Vagina (tissue), 2 donors: ENCODE measurements around the gene FASTK. TPM values are rescaled to one million over a fixed set of nuclear protein-coding genes. Genes with fewer than 3 reads are reported as not detected.

Experiments
- DNase-seq, 2 donors: peaks; one replicate each; pipeline ENCODE4 v3.0.0-alpha.2; 2017; ENCODE audit errors: extremely low spot score in 2 of 2
- H3K27ac ChIP-seq: fragments of 200-600 bp; sonication (generic); one replicate; pipeline ENCODE4 v1.5.1; 2019
- H3K27me3 ChIP-seq: fragments of 200-600 bp; sonication (generic); one replicate; pipeline ENCODE4 v1.5.1; 2019
- H3K36me3 ChIP-seq, 2 donors: fragments of 200-600 bp; sonication (generic); one replicate each; pipeline ENCODE4 v1.5.1; 2017 to 2019
- H3K4me1 ChIP-seq: fragments of 200-600 bp; sonication (generic); one replicate; pipeline ENCODE4 v1.5.1; 2019
- H3K4me3 ChIP-seq, 2 donors: fragments of 200-600 bp; sonication (generic); 1 replicate in 1 of 2; 2 replicates in 1 of 2; pipeline ENCODE4 v1.5.1; 2016 to 2019
- H3K9me3 ChIP-seq: fragments of 200-600 bp; sonication (generic); one replicate; pipeline ENCODE4 v1.5.1; 2019
- POLR2A ChIP-seq, 2 donors: fragments of 450-650 bp; IDR thresholded peaks; one replicate each; pipeline ENCODE4 v1.6.1; 2017; ENCODE audit warnings: antibody characterized with exemption in 2 of 2, mild to moderate bottlenecking in 2 of 2, moderate library complexity in 2 of 2
- POLR2AphosphoS5 ChIP-seq, 2 donors: sonication (generic); formaldehyde crosslinking; IDR thresholded peaks; one replicate each; pipeline ENCODE4 v1.9.0; 2017; ENCODE audit warnings: antibody characterized with exemption in 2 of 2, mild to moderate bottlenecking in 2 of 2, low read depth in 1 of 2; ENCODE audit not compliant: insufficient read depth in 1 of 2
- intact Hi-C: fragments of 100-400 bp; cut with DNase I; formaldehyde crosslinking; loops from one replicate; pipeline ENCODE4 v1.15.1; 2023
- total RNA-seq: library from RNA; depleted of rRNA; stranded (reverse); fragments of >200 nt; gene quantifications from one replicate; pipeline ENCODE4 v1.2.3, GENCODE V29; 2016
- TF ChIP-seq, protein P1 (sequence below), 3 experiments: fragments of 450-650 bp in 2 of 3; fragments of 200-600 bp in 1 of 3; sonication (generic) in 1 of 3; IDR thresholded peaks; one replicate each; pipeline ENCODE4 v1.5.1; 2017 to 2019; ENCODE audit warnings: antibody characterized with exemption in 3 of 3, mild to moderate bottlenecking in 2 of 3, moderate library complexity in 2 of 3

FASTK gene
- total RNA-seq, 1 donor from 2014 or later, result 60.2 TPM

GRCh38 chr7:151058781-151059366, 21.7 kb downstream of the FASTK start:
- no peak for DNase-seq
- Histone ChIP-seq H3K27me3 (no peaks in the 10 kb centered on the region), H3K4me1 (peaks cover 63% of the 10 kb centered on the region), H3K27ac (peak overlapping the region; percentile 99), H3K4me3 (peak overlapping the region; percentile 87 to 91), H3K9me3 (no peaks in the 10 kb centered on the region), H3K36me3 (no peaks in the 10 kb centered on the region)
- no peak for TF ChIP-seq POLR2AphosphoS5 (IDR thresholded peaks at IDR 0.05; ENCODE audit: insufficient read depth in 1 of 2, low read depth in 1 of 2)
- TF ChIP-seq, protein P1, sequence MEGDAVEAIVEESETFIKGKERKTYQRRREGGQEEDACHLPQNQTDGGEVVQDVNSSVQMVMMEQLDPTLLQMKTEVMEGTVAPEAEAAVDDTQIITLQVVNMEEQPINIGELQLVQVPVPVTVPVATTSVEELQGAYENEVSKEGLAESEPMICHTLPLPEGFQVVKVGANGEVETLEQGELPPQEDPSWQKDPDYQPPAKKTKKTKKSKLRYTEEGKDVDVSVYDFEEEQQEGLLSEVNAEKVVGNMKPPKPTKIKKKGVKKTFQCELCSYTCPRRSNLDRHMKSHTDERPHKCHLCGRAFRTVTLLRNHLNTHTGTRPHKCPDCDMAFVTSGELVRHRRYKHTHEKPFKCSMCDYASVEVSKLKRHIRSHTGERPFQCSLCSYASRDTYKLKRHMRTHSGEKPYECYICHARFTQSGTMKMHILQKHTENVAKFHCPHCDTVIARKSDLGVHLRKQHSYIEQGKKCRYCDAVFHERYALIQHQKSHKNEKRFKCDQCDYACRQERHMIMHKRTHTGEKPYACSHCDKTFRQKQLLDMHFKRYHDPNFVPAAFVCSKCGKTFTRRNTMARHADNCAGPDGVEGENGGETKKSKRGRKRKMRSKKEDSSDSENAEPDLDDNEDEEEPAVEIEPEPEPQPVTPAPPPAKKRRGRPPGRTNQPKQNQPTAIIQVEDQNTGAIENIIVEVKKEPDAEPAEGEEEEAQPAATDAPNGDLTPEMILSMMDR (IDR thresholded peaks at IDR 0.05), result no peak
- no peak for TF ChIP-seq POLR2A (IDR thresholded peaks at IDR 0.05)
- intact Hi-C loops, result loop anchor here (2.0 to 10.0 kb wide), 2 partner anchors 28 to 176 kb away; partner anchors contain the start of genes AGAP3 and CHPF2

DNA sequence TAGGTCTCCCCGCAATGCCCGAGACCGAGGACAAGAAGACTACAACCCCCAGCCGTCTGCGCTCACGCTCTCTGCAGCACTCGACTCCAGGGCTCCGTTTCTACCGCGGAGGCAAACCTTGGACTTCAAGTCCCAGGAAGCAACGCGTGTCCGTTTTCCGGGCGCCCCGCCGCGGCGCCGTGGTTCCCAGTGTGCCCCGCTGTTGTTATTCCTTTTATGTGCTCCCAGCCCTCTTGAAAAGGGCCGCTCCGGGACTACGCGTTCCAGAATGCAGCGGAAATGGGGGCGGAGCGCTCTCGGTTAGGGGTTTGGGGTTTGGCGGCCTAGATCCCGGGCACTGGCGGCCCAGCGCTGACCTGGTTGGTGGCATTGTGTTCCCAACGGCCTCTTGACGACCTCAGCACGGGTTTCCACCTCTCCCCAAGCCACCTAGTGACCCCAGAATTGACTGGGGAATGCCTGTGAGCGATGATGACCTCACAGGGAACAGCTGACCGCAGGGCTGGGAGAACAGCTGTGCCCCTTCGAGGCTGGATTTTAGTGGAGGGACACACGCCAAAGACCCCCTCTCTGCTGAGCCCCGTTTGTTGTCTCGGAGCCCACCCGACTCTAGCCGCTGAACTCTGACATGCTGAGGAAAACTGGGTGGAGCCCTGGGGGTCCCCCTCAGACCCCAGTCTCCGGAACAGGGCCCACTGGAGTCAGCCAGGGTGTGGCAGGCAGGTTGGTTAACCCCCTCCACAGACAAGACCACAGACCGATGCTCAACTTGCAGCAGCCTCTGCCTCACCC, 22.4 kb downstream of the FASTK start:
- Histone ChIP-seq H3K4me3 (peak overlapping the region; percentile 87 to 91), H3K27me3 (no peaks in the 10 kb centered on the region), H3K36me3 (no peaks in the 10 kb centered on the region), H3K9me3 (no peaks in the 10 kb centered on the region), H3K27ac (peak overlapping the region; percentile 99), H3K4me1 (peaks cover 57% of the 10 kb centered on the region)
- TF ChIP-seq POLR2A (IDR thresholded peaks at IDR 0.05), result peak; percentile 82 to 86
- TF ChIP-seq, protein P1 (IDR thresholded peaks at IDR 0.05), result peak in 1 of 3 experiments; percentile 4
- TF ChIP-seq POLR2AphosphoS5 (IDR thresholded peaks at IDR 0.05; ENCODE audit: insufficient read depth in 1 of 2, low read depth in 1 of 2), result peak; percentile 98 to 99
- peak; percentile 99 to 100 for DNase-seq
- intact Hi-C loops, result loop anchor here (2.0 to 10.0 kb wide), 2 partner anchors 29 to 177 kb away; partner anchors contain the start of genes AGAP3 and CHPF2

- TF ChIP-seq POLR2AphosphoS5 (IDR thresholded peaks at IDR 0.05; ENCODE audit: insufficient read depth in 1 of 2, low read depth in 1 of 2) (no peak), POLR2A (IDR thresholded peaks at IDR 0.05) (no peak)
- TF ChIP-seq, protein P1 (IDR thresholded peaks at IDR 0.05), result no peak
- intact Hi-C loops, result loop anchor here (10.0 kb wide), 1 partner anchor 177 kb away; the partner anchor contains the start of gene CHPF2
- DNase-seq, result no peak
- Histone ChIP-seq H3K36me3 (no peaks in the 10 kb centered on the region), H3K27me3 (no peaks in the 10 kb centered on the region), H3K27ac (peak within 1 kb of the TSS; percentile 99), H3K4me3 (peak within 1 kb of the TSS; percentile 87 to 91), H3K4me1 (peaks cover 50% of the 10 kb centered on the region), H3K9me3 (no peaks in the 10 kb centered on the region)
Measured at GRCh38 chr7:151057506-151057988, 23.1 kb downstream of the FASTK start, which contains the start of gene CDK5. Gene CDK5 (minus strand): TSS chr7:151057897. CDS start chr7:151057848, 49 bp downstream.

DNA sequence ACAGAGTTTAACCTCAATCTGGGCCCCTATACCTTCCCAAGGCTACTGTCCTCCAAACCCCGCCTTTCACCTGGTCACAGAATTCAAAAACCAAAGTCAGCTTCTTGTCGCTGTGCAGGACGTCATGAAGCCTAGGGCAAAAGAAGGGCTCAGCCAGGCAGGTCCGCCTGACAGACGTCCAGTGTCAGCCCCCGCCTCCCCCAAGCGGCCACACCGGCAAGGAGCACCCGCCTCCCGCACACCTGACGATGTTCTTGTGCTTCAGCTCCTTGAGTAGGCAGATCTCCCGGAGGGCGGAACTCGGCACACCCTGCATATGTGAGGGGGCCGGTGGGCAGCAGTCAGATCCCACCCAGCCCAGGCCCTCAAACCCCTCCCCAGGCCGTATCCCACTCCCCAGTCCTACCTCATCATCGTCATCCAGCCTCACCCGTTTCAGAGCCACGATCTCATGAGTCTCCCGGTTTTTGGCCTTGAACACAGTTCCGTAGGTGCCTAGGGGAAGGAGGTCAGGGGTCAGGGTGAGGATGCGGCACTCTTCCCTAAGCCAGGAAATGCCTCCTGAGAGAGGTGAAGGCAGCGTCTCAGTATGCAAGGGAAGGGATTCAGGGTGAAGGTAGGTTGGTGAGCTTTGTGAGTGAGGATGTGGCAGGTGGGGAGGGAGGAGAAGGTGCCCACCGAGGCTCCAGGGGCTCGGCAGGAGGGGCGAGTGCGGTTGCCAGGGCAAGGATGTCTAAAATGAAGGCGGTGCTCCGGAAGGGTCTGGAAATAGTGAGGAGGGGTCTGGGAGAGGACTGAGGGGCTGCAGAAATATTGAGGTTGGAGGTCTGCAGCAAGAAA, 23.7 kb downstream of the FASTK start:
- Histone ChIP-seq H3K36me3 (no peaks in the 10 kb centered on the region), H3K27ac (peak overlapping the region; percentile 99), H3K27me3 (no peaks in the 10 kb centered on the region), H3K4me3 (peak overlapping the region; percentile 87 to 91), H3K9me3 (no peaks in the 10 kb centered on the region), H3K4me1 (peaks cover 44% of the 10 kb centered on the region)
- intact Hi-C loops, result loop anchor here (10.0 kb wide), 1 partner anchor 178 kb away; the partner anchor contains the start of gene CHPF2
- TF ChIP-seq POLR2A (IDR thresholded peaks at IDR 0.05), result no peak
- TF ChIP-seq, protein P1 (IDR thresholded peaks at IDR 0.05), result no peak
- TF ChIP-seq POLR2AphosphoS5 (IDR thresholded peaks at IDR 0.05; ENCODE audit: insufficient read depth in 1 of 2, low read depth in 1 of 2), result no peak
- DNase-seq, result no peak
